ENCODE data around the gene ADAMTS18.

GRCh38 chr16:77404775-77405174 lies 30.1 kb downstream of the ADAMTS18 start:
- no peak for TF ChIP-seq SRF (IDR thresholded peaks at IDR 0.05; ENCODE audit: low read depth)
- TF ChIP-seq CTCF (IDR thresholded peaks at IDR 0.05 in 2 of 3, conservative IDR thresholded peaks at IDR 0.05 in 1 of 3; ENCODE audit: borderline replicate concordance in 1 of 3, insufficient read depth in 1 of 3, low read depth in 2 of 3, low read length in 2 of 3) = no peak
- TF ChIP-seq FOSL1 (IDR thresholded peaks at IDR 0.05; ENCODE audit: low read depth) = no peak
- TF ChIP-seq CEBPB (IDR thresholded peaks at IDR 0.05; ENCODE audit: low read depth) = no peak
- TF ChIP-seq REST (IDR thresholded peaks at IDR 0.05; ENCODE audit: low read depth) = no peak
- TF ChIP-seq POLR2A (IDR thresholded peaks at IDR 0.05; ENCODE audit: borderline replicate concordance, extremely low read depth, insufficient read depth, insufficient read length) = no peak
- no peak for TF ChIP-seq ZFX (IDR thresholded peaks at IDR 0.05)
- TF ChIP-seq EZH2phosphoT487 (IDR thresholded peaks at IDR 0.05; ENCODE audit: borderline replicate concordance) = no peak
- TF ChIP-seq RAD21 (IDR thresholded peaks at IDR 0.05; ENCODE audit: low read depth) = no peak
- TF ChIP-seq MAX (IDR thresholded peaks at IDR 0.05) = no peak
- no peak for TF ChIP-seq SIN3A (IDR thresholded peaks at IDR 0.05; ENCODE audit: low read depth)
- TF ChIP-seq EZH2 (IDR thresholded peaks at IDR 0.05) = no peak
- TF ChIP-seq ELF1 (IDR thresholded peaks at IDR 0.05; ENCODE audit: borderline replicate concordance, low read depth) = no peak
- TF ChIP-seq YY1 (IDR thresholded peaks at IDR 0.05; ENCODE audit: extremely low read depth, insufficient replicate concordance, low read depth, low read length) = no peak
